K562 (cell line): Measurements from ENCODE around the gene RGS6. TPM values are rescaled to one million over a fixed set of nuclear protein-coding genes. Genes with fewer than 3 reads are reported as not detected.

Source experiments
- ATAC-seq: fragments of 200-7000 bp; cut with Tn5 transposase; 3 replicates; pipeline ENCODE4 v1.9.1; 2020; ENCODE audit warnings: moderate library complexity
- BruUV-seq: library from RNA; stranded (reverse); fragments of 400-500 nt; replicated peaks from 2 replicates; lab custom pipeline; 2021; lab: Mats Ljungman, UMichigan
- CTCF ChIA-PET: fragments of 300-600 bp; formaldehyde crosslinking; extraction: SDS; loops from one replicate; lab custom pipeline; 2021; ENCODE audit warnings: low intra/inter-chr PET ratio; lab: Yijun Ruan, JAX
- POLR2A ChIA-PET: fragments of 300-600, 350-650 bp; sonication (Branson Sonifier 250); formaldehyde crosslinking; extraction: SDS; loops from one replicate; lab custom pipeline; 2021; ENCODE audit warnings: antibody characterized with exemption, inconsistent platforms; lab: Yijun Ruan, JAX
- DNase-seq, 4 experiments: peaks; one replicate each; pipeline versions ENCODE4 v3.0.0 to v3.0.0-alpha.2; 2011 to 2018; ENCODE audit warnings: low spot score in 3 of 4, mixed read lengths in 3 of 4; ENCODE audit errors: extremely low read depth in 1 of 4
- FAIRE-seq: peaks from 2 replicates; lab custom pipeline; 2011; peaks lifted over from hg19 to GRCh38; lab: Jason Lieb, UNC
- H2AFZ ChIP-seq: 2 replicates; pipeline ENCODE4 v1.6.0; 2011; ENCODE audit warnings: low read depth, low read length, control low read depth, inconsistent platforms
- H3K27ac ChIP-seq: fragments of 200-600 bp; 3 replicates; pipeline ENCODE4 v1.8.0; 2011; ENCODE audit warnings: low read depth, mild to moderate bottlenecking, control low read depth, inconsistent platforms, low read length, moderate library complexity, mixed read lengths; ENCODE audit errors: extremely low read depth
- H3K27me3 ChIP-seq, 2 experiments: fragments of 300-600 bp in 1 of 2; 2 replicates in 1 of 2; 3 replicates in 1 of 2; pipeline versions ENCODE4 v1.6.0 to v1.8.0; 2011; ENCODE audit warnings: inconsistent platforms in 2 of 2, low read length in 2 of 2, mild to moderate bottlenecking in 1 of 2, mixed read lengths in 1 of 2, moderate library complexity in 1 of 2; ENCODE audit not compliant: control insufficient read depth in 2 of 2, insufficient read depth in 2 of 2
- H3K36me3 ChIP-seq: fragments of 300-600 bp; 3 replicates; pipeline ENCODE4 v1.8.0; 2011; ENCODE audit warnings: mild to moderate bottlenecking, low read length, inconsistent platforms; ENCODE audit not compliant: control insufficient read depth, insufficient read depth
- H3K4me1 ChIP-seq, 2 experiments: fragments of 200-600 bp in 1 of 2; replicated peaks in 1 of 2; 2 replicates in 1 of 2; 3 replicates in 1 of 2; pipeline versions ENCODE4 v1.5.1 to v1.8.0; 2011; ENCODE audit warnings: inconsistent platforms in 2 of 2, low read length in 2 of 2, mild to moderate bottlenecking in 1 of 2, mixed read lengths in 1 of 2, moderate library complexity in 1 of 2; ENCODE audit not compliant: control insufficient read depth in 2 of 2, insufficient read depth in 2 of 2
- H3K4me2 ChIP-seq: 2 replicates; pipeline ENCODE4 v1.6.1; 2011; ENCODE audit warnings: low read length, control low read depth, inconsistent platforms, mixed read lengths; ENCODE audit not compliant: insufficient read depth
- H3K4me3 ChIP-seq: fragments of 200-600 bp; sonication (generic), shearing (Covaris generic); 2 replicates; pipeline ENCODE4 v1.5.1; 2016; ENCODE audit warnings: control low read depth, inconsistent platforms
- H3K79me2 ChIP-seq: fragments of 200-600 bp; 3 replicates; pipeline ENCODE4 v1.8.0; 2011; ENCODE audit warnings: low read length, inconsistent platforms; ENCODE audit not compliant: control insufficient read depth, insufficient read depth
- H3K9ac ChIP-seq, 2 experiments: 2 replicates each; pipeline versions ENCODE4 v1.6.0 to v1.6.1; 2011; ENCODE audit warnings: low read depth in 2 of 2, low read length in 2 of 2, control low read depth in 1 of 2, inconsistent platforms in 1 of 2, mild to moderate bottlenecking in 1 of 2, mixed read lengths in 1 of 2; ENCODE audit not compliant: insufficient read depth in 1 of 2
- H3K9me1 ChIP-seq: one replicate; pipeline ENCODE4 v1.6.0; 2011; ENCODE audit warnings: inconsistent platforms, mild to moderate bottlenecking, low read length, moderate library complexity; ENCODE audit not compliant: control insufficient read depth, insufficient read depth
- H3K9me3 ChIP-seq: replicated peaks from 2 replicates; pipeline ENCODE4 v1.5.1; 2011; ENCODE audit warnings: low read depth, low read length, inconsistent platforms; ENCODE audit not compliant: control insufficient read depth, insufficient read depth
- H4K20me1 ChIP-seq: replicated peaks from 2 replicates; pipeline ENCODE4 v1.6.1; 2011; ENCODE audit warnings: low read length, inconsistent platforms, mixed read lengths; ENCODE audit not compliant: control insufficient read depth, insufficient read depth
- CREB3 ChIP-seq: fragments of 450-650 bp; conservative IDR thresholded peaks from 2 replicates; pipeline ENCODE4 v1.6.1; 2016; ENCODE audit warnings: missing genetic modification characterization, low read depth, mild to moderate bottlenecking, missing compliant biosample characterization, moderate library complexity
- MGA ChIP-seq: fragments of 450-650 bp; IDR thresholded peaks from 2 replicates; pipeline ENCODE4 v1.6.1; 2016; ENCODE audit warnings: mild to moderate bottlenecking, moderate library complexity
- MLX ChIP-seq, 2 experiments: fragments of 450-650 bp in 1 of 2; sonication (generic) in 1 of 2; formaldehyde crosslinking; conservative IDR thresholded peaks; 2 replicates each; pipeline versions ENCODE4 v1.4.0 to v1.8.1; 2020 to 2022; ENCODE audit warnings: mild to moderate bottlenecking in 1 of 2, missing genetic modification reagents in 1 of 2
- TCF7 ChIP-seq: sonication (generic); IDR thresholded peaks from 2 replicates; pipeline ENCODE4 v1.6.1; 2016; ENCODE audit warnings: antibody characterized with exemption, borderline replicate concordance
- ZBTB7A ChIP-seq: IDR thresholded peaks from 2 replicates; pipeline ENCODE4 v1.6.1; 2011; ENCODE audit warnings: low read depth, mild to moderate bottlenecking, low read length, moderate library complexity, borderline replicate concordance; ENCODE audit not compliant: control insufficient read depth
- ZNF253 ChIP-seq: fragments of 250-450 bp; sonication (Bioruptor Pico); conservative IDR thresholded peaks from 2 replicates; pipeline ENCODE4 v1.6.1; 2021; ENCODE audit warnings: mild to moderate bottlenecking
- in situ Hi-C: fragments of 300-500 bp; cut with MboI; formaldehyde crosslinking; loops from 4 replicates; pipeline ENCODE4 v1.15.0; 2018; ENCODE audit warnings: inconsistent platforms, mixed read lengths
- intact Hi-C: fragments of 100-400 bp; cut with micrococcal nuclease; formaldehyde crosslinking; loops from 2 replicates; pipeline ENCODE4 v1.14.2; 2022
- polyA plus RNA-seq, 8 experiments: library from polyadenylated mRNA; depleted of rRNA in 4 of 8; stranded (reverse) in 5 of 8; unstranded in 3 of 8; fragments of >200 nt; fragmentation: Nextera tagmentation in 2 of 8; fragmentation: Illumina TruSeq in 1 of 8; extraction: Ambion mirVana in 2 of 8; extraction: Trizol in 1 of 8; gene quantifications; 2 replicates each; pipeline versions ENCODE4 v1.2.1 to v1.2.3, GENCODE V29; 2011 to 2014; ENCODE audit warnings: inconsistent platforms in 1 of 8, missing spikeins in 1 of 8
- total RNA-seq, 7 experiments: library from RNA; depleted of rRNA in 6 of 7; stranded (reverse); fragments of >200 nt in 6 of 7; fragmentation: Illumina TruSeq in 2 of 7; extraction: Trizol in 2 of 7; gene quantifications; 2 replicates each; pipeline versions ENCODE4 v1.2.1 to v1.2.3, GENCODE V29; 2011 to 2021; ENCODE audit warnings: low replicate concordance in 1 of 7

Gene RGS6
- total and polyA plus RNA-seq, 9 of the 15 experiments (the other 6 are each of a cell fraction or from before 2014, with no cell fraction given): not detected

- in situ Hi-C loops: no loop called here
- H3K27ac ChIP-seq: no peak overlapping the region
- no peaks in the 10 kb centered on the region for H3K9me1 ChIP-seq
- ATAC-seq (no peak), FAIRE-seq (no peak), DNase-seq (no peak)
- BruUV-seq: no TSS peak
- no peaks in the 10 kb centered on the region for H3K9me3 ChIP-seq
- H4K20me1 ChIP-seq: no peaks in the 10 kb centered on the region
- intact Hi-C loops: no loop called here
- H3K4me1 ChIP-seq: no peaks in the 10 kb centered on the region
- H2AFZ ChIP-seq: no peak overlapping the region
- no peaks in the 10 kb centered on the region for H3K36me3 ChIP-seq
- POLR2A ChIA-PET: no interaction called here
- no peak overlapping the region for H3K4me3 ChIP-seq
- H3K4me2 ChIP-seq: no peak overlapping the region
- no peaks in the 10 kb centered on the region for H3K27me3 ChIP-seq
- CTCF ChIA-PET: no interaction called here
- H3K9ac ChIP-seq: no peak overlapping the region
- no peaks in the 10 kb centered on the region for H3K79me2 ChIP-seq
- no peak for TF ChIP-seq ZBTB7A
- no peak for TF ChIP-seq MGA
- TF ChIP-seq CREB3 (tag): no peak
- TF ChIP-seq TCF7: no peak
- no peak for TF ChIP-seq ZNF253 (CRISPR knock-in tag)
- no peak for TF ChIP-seq MLX (CRISPR knock-in tag; conservative IDR thresholded peaks at IDR 0.05)
Observed at GRCh38 chr14:72201645-72202044, 269.4 kb downstream of the RGS6 start.
